ENCODE data around the gene RFTN1.
"Not testable (repeated sequence)": the region's sequence is repeated elsewhere in the genome, so short reads cannot be mapped to it uniquely, and the experiment has no call there.

The RFTN1 gene

DNA sequence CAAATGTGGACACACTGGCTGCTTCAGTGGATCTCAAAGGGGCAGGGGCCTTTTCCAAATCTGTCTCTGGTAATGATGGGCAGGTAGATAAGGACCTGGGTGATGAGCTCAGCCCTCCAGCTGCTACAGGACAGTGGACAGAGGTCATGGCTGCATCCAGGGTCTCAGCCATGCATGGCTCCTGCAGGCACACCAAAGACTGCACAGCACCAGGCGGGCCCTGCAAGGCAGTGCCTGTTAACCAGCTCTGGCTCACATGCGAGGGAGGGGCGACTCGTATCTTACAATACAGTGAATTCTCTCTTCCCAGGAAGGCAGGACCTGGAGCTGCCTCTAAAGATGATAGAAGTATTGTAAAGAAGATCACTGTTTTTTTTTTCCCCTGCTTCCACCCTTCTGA is 189.8 kb downstream of the RFTN1 start:
- no peak for DNase-seq

DNA sequence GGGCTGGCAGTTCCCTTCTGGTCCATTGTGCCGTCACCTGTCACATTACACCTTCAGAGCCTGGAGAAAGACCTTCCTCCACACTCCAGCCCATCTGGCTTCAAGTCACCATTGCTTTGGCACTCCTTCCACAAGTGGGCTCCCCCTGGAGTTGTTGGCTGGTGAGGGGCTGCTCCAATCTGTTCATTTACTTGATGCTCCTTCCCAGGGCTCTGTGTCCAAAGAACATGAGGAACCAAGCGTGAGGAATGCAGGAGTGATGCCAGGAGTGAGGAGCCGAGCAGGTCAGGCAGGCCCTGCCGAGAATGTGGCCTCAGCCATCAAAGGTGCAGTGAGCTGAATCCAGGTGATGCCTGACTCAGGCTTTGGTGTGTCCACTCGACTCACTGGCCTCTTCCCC is 191.3 kb downstream of the RFTN1 start:
- DNase-seq: peak in 3 of 14 donors; percentile 8 to 97 (median 54)

DNA sequence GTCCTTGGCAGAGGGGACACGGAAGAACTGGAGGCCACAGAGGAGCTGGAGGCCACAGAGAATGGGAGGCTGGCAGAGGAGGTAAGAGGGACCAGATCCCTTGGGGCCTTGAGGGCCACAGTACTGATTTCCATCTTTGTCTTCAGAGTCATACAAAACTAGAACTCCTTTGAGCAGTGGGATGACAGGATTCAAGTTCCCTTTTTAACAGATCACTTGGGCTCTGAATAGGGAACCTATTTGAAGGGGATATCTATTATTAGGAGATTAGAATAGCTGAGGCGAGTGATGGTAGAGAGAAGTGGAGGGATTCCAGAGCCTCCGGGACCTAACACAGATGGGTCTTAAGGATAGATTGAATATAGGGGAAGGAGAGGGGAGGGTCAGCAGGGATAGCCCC is 192.8 kb downstream of the RFTN1 start:
- DNase-seq: no peak

DNA sequence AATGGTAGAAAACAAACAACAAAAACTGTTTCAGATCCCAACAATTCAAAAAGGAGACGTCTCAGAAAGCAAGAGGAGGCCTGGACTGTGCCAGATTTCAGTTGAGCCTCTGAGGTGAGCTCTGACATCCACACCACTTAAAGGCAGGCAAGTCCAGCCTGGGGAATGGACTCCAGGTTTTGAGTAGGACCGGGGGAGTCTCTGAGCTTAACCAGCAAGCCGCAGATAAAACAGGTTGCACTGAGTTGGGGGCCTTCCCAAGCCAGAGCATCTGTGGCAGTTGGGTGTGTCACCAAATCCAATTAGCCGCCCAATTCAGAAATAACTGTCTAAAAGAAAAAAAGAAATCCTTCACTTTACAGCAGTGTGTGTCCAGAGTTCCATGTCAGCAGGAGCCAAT is 193.8 kb downstream of the RFTN1 start:
- no peak for DNase-seq

DNA sequence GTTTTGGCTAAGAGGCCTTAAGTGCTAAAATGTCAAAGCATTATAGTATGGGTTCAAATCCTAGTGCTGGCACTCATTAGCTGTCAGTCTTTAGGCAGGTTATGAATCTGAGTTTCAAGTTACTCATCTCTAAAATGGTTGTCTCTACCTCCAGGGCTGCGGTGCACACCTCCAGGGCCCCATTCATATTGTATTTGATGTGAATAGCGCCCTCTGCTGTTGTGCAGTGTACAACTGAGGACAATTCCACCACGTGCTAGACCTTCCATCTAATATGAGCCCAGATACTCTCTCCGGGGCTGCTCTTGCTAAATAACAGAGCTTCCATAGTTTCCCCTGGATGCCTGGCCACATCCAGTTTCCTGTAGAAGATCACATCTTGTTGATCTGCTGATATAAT is 194.2 kb downstream of the RFTN1 start:
- no peak for DNase-seq

DNA sequence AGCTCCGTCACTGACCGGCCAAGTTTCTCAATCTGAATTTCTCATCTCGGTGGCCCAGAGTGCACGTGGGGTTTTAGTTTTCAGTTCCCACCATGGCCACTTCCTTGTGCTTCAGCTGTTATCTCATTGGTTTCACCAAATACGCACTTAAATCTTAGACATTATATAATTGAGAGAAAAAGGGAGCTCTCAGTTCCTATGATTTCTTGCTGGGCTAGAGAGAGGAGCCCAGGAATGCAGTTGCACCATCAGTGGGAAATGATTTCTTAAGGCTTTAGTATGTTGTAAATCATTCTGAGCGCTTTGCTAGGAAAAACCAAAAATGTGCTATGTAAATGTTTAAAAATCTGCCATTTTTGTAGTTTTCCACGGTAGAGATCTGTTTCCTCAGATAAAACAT is 195.3 kb downstream of the RFTN1 start:
- no peak for DNase-seq

DNA sequence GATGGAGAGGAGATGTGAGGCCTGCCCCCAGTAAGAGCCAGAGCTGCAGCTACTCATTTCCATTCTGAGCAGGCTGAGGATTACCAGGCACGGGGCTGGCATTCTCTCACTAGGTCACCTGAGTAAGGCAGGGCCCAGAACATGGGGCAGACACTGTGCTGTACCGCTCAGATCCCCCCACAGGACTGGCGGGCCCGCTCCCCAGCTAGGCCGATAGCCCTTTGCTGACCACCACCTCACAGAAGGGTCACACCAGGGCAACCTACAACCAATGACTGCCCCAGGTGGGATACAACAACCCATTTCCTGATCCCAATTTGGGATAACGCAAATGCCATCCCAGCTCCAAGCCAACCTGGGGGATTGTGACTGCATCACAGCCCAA is 195.9 kb downstream of the RFTN1 start:
- DNase-seq: no peak

DNA sequence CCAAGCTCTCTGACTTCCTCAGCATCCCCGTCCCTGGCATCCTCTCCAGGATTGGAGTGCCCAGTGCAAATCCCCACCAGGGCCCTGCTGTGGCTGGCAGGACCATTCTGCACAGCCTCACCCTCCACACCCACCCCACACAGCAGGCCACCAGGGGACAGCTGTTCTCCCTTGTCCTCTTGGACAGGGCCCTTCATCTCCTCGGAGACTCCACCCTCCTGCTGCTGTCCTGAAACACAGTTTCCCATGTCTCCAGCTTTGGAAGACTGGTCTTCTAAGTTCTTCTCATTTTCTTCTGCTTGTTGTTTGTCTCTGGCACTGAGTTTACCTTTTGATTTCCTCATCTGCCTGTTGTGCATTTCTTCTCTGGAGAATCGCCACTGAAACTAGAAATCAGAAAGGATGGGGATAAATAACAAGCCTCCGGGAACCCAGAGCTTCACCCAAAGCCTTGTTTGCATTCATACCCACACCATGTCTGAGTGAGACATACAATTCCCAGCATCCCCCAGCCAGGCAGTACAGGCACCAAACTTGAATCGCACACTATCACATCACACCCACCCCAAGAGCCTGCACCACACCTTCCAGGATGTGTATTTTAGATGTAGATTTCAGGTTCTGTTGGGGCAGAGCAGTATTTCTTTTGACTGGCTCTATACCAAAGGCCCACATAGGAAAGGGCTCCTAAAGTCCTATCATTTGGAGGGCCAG is 196.5 kb downstream of the RFTN1 start:
- no peak for DNase-seq

DNA sequence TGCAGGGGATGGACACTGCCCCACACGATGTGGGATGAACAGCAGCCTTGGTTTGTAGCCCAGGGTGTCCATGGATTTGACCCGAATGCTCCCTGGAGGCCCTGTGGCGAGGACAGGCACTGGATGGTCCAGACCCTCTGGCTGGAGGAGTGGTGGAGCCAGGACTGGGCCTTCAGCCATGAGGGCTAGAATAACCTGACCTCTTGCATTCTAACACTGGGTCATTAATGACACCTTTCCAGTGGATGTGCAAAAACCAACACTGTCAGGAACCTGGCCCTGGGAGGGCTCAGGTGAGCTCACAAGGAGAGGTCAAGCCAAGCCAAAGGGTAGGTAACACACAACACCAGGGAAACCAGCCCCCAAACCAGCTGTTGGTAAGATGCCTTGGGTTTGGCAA is 197.1 kb downstream of the RFTN1 start:
- no peak for DNase-seq

DNA sequence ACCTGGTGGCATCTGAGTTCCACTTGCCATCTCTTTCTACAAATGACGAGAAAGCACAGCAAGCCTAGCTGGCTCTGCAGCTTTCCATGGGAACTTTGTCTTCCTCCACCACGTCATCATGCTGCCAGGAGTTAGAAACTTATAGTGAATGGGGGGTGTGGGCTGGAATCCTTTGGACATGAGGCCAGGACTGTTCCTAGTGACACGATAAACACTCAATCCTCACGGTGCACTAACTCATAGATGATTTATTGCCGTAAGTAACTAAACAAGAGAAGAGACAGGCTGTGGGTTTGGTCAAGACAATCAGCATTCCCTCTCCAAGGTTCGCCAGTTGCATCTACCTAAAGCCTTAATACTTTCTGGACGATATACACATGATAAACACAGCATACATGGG is 197.9 kb downstream of the RFTN1 start:
- no peak for DNase-seq

DNA sequence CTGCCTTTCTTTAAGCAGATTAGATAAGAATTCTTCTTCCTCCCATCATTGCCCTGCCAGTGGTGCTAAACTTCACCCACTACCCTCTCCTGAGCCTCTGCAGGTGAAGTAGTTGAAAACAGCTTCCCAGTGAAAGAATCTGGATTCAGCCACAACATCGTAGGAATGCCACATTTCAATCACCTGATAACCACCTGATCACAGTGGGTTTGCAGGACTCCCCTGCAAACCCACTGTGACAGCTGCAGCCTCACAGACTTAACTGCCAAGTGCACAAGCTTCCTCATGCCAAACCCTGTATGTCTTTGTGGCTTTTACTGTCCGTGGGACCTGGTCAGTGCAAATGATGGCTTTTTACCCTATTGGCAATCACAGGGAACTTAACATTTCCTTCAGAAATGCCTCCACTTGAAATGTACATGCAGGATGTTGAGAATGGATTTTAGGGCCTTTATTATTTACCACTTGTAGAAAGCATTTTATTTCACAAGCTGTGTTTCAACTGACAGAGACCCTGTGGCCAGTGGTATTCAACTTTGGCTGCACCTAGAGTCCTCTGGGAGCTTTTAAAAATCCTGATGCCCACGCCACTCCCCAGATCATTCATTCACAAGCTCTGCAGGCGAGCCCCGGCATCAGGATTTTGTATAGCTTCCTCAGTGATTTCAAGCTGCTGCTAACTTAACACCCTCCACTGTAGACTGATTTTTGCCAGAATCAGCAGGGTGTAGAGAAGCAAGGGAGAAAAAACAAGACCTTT is 199.4 kb downstream of the RFTN1 start:
- no peak for DNase-seq

DNA sequence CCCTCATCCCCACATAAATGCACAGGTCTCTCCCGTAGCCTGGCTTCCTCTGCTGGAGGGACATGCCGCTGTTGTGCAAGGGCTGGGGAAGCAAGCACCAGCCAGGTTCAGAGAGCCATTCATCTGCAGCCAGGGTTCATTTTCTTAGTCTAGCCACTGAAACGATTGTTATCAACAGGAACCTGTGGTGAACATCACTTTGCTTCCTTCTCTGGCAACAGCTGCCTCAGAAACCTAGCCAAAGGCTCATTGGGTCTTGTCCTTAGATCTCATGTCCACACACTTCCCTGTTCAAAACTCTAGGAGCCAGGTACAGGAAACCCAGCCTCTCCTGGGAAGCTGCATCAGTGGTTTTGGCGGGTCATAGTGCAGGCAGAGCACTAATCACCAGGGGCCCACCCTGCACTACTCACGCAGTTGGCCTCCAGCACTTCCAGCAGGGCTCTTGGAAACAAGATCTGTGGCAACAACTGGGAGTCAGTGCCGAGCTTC is 201.5 kb downstream of the RFTN1 start:
- DNase-seq: no peak

DNA sequence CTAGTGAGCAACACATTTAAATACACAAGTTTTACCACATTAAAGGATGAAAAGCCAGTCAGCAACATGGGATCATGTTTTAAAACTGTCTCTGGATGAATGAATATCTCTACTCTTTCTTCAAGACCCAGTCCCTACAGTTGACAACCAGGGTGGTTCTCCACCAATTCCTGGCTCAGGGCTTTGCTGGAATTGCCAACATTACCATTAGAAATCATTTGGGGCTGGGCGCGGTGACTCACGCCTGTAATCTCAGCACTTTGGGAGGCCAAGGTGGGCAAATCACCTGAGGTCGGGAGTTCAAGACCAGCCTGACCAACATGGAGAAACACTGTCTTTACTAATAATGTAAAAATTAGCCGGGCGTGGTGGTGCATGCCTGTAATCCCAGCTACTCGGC is 203.0 kb downstream of the RFTN1 start:
- DNase-seq: not testable (repeated sequence)

DNA sequence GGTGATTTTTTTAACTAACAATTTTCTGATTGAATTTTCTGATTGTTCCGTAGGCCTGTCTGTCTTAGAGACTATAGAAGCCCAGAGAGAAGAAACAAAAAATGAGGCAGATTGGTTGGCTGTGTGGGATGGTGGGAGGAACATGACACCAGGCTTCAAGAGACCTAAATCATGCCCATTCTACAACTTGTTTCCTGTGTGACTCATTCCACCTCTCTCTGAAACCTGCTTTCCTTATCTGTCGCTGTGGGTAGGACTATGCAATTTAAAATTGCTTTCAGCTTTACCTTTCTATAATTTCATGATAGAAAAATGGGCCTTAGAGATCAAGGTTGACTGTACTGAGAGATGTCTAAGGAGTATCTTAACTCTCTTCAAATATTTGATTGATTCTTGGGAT is 203.9 kb downstream of the RFTN1 start:
- no peak for DNase-seq

DNA sequence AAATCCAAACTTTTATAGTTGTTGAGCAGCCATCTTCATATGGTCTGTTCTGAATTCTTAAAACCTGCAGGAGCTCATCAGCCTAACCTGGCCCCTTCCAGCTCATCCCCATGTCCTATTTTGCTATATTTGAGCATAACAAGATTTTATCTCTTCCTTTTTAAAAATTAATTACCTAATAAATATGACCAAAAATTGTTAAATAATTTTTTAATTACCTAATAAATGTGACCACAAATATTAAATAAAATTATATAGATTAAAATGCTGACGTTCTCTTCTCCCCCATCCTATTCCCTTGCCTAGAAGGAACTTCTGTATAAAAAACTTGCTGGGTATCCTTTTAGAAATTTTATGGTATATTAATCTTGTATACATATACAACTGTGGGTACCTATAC is 204.8 kb downstream of the RFTN1 start:
- no peak for DNase-seq

DNA sequence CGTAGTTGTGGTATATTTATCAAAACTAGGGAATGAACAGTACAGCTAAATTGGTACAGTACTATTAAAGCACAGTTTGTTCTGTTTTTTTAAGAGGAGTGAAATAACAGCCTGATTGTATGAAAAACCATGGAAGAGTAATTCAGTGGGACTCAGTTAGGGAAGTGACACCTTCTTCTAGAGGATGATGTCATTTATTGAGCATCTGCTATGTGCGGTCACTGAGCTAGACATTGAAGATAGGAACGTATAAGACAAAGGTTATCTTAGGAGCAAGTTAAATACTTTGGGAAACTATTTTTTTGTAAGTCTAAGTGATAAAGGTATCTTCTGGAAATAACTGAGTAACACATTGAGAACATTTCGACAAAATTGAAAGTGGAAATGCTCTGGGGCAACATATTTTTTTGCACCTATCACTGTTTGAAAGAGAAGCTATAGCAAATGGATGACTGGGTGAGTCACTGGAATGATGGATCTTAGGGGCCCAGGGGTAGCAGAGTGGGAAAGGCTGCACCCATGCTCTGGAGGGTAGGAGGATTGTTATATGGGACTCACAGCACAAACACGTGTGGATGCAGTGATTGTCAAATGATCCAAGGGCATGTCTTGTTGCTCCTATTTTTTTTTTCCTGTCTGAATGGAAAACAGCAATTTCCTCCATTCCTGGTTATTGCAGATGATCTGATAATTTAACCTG is 205.5 kb downstream of the RFTN1 start:
- no peak for DNase-seq

DNA sequence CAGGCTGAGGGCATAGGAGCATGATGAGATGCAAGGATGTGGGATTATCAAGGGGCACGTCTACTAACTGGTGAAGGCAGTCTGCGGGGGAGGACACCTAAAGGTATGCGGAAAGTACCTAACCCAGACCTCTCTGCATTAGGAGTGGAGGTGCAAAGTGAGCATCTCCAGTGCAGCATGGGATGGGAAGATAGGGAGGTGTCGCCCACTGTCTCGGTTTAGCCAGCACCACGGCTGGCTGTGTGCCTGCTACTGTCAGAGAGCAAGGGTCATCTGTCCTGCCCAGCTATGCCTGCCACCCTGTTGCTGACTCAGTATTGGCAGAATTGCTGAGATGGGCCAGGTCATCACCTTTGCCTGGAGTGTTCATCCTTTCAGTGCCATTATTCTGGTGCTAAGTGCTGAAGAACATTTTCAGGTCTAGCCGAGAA is 208.4 kb downstream of the RFTN1 start:
- DNase-seq: no peak

DNA sequence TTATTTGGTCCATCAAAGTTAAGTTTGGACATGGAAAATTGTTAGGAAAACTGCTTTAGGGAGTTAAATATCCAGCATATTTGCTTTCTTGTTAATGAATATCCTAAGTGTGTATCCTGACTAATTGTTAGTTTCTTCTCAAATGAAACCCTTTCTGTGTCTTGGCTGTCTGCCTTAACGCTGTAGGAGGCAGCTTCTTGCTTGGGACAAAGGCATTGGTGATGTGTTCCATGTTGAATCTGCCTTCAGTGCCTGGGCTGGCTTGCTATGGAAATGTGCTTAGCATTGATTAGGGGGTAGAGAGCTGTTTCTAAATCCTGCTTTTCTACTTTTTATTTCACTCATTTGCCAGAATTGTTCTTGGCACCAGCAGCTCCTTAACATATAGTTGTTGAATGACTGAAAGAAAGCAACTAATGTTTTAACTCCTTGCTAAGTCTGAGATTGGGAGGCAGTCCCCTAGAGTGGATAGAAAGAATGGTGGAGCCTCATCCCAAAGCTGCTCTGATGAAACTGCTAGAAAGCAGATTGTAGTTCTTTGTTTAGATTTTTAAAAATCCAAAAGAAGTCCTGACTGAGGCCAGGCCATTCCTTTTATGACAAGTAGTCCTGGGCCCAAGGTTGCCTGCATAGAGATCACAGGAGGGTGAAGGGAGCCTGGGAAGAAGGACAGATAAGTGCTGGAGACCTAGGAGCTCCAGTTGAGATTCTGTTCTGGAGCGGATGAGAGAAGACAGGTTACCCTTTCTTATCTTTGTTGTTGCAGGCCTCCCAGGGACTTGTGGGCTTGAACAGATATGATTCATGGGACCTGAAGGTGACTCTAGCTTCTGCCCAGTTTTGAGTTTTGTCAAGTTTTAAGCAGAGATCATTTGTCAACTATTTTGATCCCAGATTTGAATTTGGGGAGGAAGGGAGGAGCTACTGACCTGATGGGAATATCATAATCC is 209.2 kb downstream of the RFTN1 start:
- DNase-seq: peak in 3 of 14 donors; percentile 3 to 23 (median 8)

DNA sequence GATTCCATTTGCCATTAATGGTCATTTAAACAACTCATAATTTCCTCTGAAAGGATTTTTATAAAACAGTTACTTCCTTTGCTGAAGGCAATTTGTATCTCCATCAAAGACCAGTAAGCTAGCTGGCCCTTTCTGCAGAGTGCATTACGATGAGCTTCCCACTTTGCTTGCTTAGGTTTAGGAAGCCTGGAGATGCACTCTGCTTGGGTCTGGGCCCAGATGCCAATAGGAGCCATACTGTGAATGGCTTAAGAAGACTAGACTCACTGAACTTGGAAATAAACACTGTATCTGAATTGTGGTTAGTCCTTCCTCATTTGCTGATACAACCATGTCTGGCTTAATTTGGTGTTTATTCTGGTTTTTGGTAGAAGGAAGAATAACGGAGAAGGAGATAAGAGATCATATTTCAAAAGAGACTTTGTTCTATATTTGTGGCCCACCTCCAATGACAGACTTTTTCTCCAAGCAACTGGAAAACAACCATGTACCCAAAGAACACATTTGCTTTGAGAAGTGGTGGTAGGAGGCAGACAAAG is 210.4 kb downstream of the RFTN1 start:
- no peak for DNase-seq

DNA sequence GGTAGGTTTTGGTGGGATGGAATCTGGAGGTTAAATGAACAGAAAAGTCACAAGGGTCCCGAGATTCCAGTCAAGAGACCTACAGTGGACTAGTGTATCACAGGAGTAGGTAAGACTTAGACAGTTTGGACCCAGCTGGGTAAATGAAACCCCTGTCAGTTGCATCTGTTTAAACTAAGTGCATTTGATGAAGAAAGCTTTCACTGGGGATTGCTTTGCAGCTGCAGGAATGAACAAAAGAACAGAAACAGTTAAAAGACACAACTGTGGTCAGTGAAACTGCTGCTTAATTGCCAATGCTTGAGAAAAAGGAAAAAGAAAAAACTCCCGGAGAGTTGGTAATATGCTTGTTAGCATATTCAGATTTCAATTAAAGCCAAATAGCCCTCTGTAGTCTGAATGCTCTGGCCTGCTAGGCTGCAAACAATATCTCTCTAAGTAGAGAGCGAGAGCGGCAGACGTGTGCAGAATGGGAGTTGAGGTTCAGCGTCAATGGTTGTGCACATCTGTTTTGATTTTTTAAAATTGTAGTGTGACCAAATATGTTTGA is 211.3 kb downstream of the RFTN1 start:
- DNase-seq: no peak

DNA sequence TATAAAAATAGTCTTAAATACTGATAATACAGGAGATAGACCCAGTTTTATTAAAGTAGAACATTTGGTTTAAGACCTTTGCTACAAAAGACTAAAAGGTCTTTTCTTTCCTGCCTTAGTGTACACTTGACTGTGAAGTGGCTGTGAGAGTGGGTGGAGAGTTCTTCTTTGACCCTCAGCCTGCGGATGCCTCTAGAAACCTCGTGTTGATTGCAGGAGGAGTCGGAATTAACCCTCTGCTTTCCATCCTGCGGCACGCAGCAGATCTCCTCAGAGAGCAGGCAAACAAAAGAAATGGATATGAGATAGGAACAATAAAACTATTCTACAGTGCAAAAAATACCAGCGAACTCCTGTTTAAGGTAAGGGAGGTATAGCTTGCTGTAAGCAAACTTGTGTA is 212.0 kb downstream of the RFTN1 start:
- no peak for DNase-seq

DNA sequence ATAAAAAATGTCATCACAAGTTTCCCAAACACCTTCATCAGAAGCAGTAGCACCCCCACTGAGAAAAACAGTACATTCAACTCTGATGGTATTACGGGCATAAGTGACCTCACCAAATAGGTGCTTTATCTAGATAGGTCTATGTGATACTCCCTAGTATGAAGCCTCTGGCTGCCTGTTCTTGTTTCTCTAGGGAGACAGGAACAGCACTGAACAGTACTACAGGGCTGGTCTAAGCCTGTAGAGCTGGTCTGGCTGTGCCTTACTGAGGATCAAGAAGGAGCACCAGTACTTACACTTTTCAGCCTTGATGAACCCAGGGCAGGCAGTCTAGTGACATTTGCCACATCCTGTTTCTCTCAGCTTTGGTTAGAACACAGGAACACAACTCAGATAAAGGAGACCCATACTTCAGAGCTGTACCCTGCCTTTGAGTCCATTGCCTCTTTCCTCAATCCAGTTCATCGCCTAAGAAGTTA is 212.6 kb downstream of the RFTN1 start:
- DNase-seq: no peak

All from C1 segment of cervical spinal cord (tissue), 14 donors.